ENCODE measurements around the gene FCHO1. TPM values are rescaled to one million over a fixed set of nuclear protein-coding genes. Genes with fewer than 3 reads are reported as not detected.

Gene FCHO1
- polyA plus RNA-seq, 1 donor (not counting 4 experiments of a cell fraction or from before 2014, with no cell fraction given): 0.14 TPM

- peak; percentile 80 for FAIRE-seq
- no peaks in the 10 kb centered on the region for H3K9me1 ChIP-seq (ENCODE audit: control insufficient read depth, extremely low read depth, insufficient read depth, low read length)
- H3K27me3 ChIP-seq (ENCODE audit: control insufficient read depth, extremely low read depth, insufficient read depth, low read length): peaks cover 9% of the 10 kb centered on the region
- H3K79me2 ChIP-seq (ENCODE audit: control insufficient read depth, insufficient read depth, low read length): no peaks in the 10 kb centered on the region
- no peak overlapping the region for H2AFZ ChIP-seq (ENCODE audit: control insufficient read depth, low read length)
- H3K4me3 ChIP-seq (ENCODE audit: control insufficient read depth in 2 of 3, extremely low read depth in 1 of 3, insufficient read depth in 2 of 3, low read depth in 1 of 3, low read length in 3 of 3): no peak overlapping the region
- H4K20me1 ChIP-seq (ENCODE audit: control insufficient read depth, extremely low read depth, insufficient read depth, low read length): no peaks in the 10 kb centered on the region
- DNase-seq (ENCODE audit: low read depth, low spot score): no peak
- TF ChIP-seq EZH2 (IDR thresholded peaks at IDR 0.05; ENCODE audit: low read length) (no peak), CTCF (optimal IDR thresholded peaks at IDR 0.05 in 1 of 3, IDR thresholded peaks at IDR 0.05 in 1 of 3, conservative IDR thresholded peaks at IDR 0.05 in 1 of 3; ENCODE audit: extremely low read depth in 1 of 3, insufficient read depth in 2 of 3, low read length in 3 of 3) (no peak)
- H3K4me1 ChIP-seq (ENCODE audit: control insufficient read depth, extremely low read depth, insufficient read depth, low read length): peaks cover 12% of the 10 kb centered on the region
- H3K4me2 ChIP-seq (ENCODE audit: control insufficient read depth, extremely low read depth, insufficient read depth, low read depth, low read length): no peak overlapping the region
- no peaks in the 10 kb centered on the region for H3K9me3 ChIP-seq (ENCODE audit: control insufficient read depth, low read depth, low read length)
- dilution Hi-C loops (cut with MboI; ENCODE audit: extremely low pct_ligation_motif_present, low sequenced_read_pairs): no loop called here
- no peak overlapping the region for H3K9ac ChIP-seq (ENCODE audit: control insufficient read depth, extremely low read depth, insufficient read depth, low read length)
- no peak overlapping the region for H3K27ac ChIP-seq (ENCODE audit: control insufficient read depth, insufficient read depth, low read length)
- no peaks in the 10 kb centered on the region for H3K36me3 ChIP-seq (ENCODE audit: control insufficient read depth in 2 of 2, extremely low read depth in 1 of 2, insufficient read depth in 2 of 2, low read length in 2 of 2)
These were observed 5.8 kb downstream of the FCHO1 start for GRCh38 chr19:17757125-17757524.

GRCh38 chr19:17758515-17758914, 7.2 kb downstream of the FCHO1 start:
- Histone ChIP-seq H3K4me1 (ENCODE audit: control insufficient read depth, extremely low read depth, insufficient read depth, low read length) (peaks cover 12% of the 10 kb centered on the region), H3K9ac (ENCODE audit: control insufficient read depth, extremely low read depth, insufficient read depth, low read length) (no peak overlapping the region), H3K27ac (ENCODE audit: control insufficient read depth, insufficient read depth, low read length) (no peak overlapping the region), H3K9me1 (ENCODE audit: control insufficient read depth, extremely low read depth, insufficient read depth, low read length) (no peaks in the 10 kb centered on the region), H3K36me3 (ENCODE audit: control insufficient read depth in 2 of 2, extremely low read depth in 1 of 2, insufficient read depth in 2 of 2, low read length in 2 of 2) (no peaks in the 10 kb centered on the region), H3K27me3 (ENCODE audit: control insufficient read depth, extremely low read depth, insufficient read depth, low read length) (peaks cover 9% of the 10 kb centered on the region), H3K4me2 (ENCODE audit: control insufficient read depth, extremely low read depth, insufficient read depth, low read depth, low read length) (no peak overlapping the region), H3K9me3 (ENCODE audit: control insufficient read depth, low read depth, low read length) (no peaks in the 10 kb centered on the region), H4K20me1 (ENCODE audit: control insufficient read depth, extremely low read depth, insufficient read depth, low read length) (no peaks in the 10 kb centered on the region), H2AFZ (ENCODE audit: control insufficient read depth, low read length) (no peak overlapping the region), H3K4me3 (ENCODE audit: control insufficient read depth in 2 of 3, extremely low read depth in 1 of 3, insufficient read depth in 2 of 3, low read depth in 1 of 3, low read length in 3 of 3) (no peak overlapping the region), H3K79me2 (ENCODE audit: control insufficient read depth, insufficient read depth, low read length) (no peaks in the 10 kb centered on the region)
- dilution Hi-C loops (cut with MboI; ENCODE audit: extremely low pct_ligation_motif_present, low sequenced_read_pairs): no loop called here
- FAIRE-seq: no peak
- TF ChIP-seq EZH2 (IDR thresholded peaks at IDR 0.05; ENCODE audit: low read length): no peak
- TF ChIP-seq CTCF (optimal IDR thresholded peaks at IDR 0.05 in 1 of 3, IDR thresholded peaks at IDR 0.05 in 1 of 3, conservative IDR thresholded peaks at IDR 0.05 in 1 of 3; ENCODE audit: extremely low read depth in 1 of 3, insufficient read depth in 2 of 3, low read length in 3 of 3): no peak
- no peak for DNase-seq (ENCODE audit: low read depth, low spot score)

Data from keratinocyte (primary cell).